ENCODE measurements around the gene RRP15.
"Not testable (repeated sequence)": the region's sequence is repeated elsewhere in the genome, so short reads cannot be mapped to it uniquely, and the experiment has no call there.

Gene RRP15

GRCh38 chr1:218297461-218297860 lies 12.4 kb downstream of the RRP15 start:
- no peak for DNase-seq (ENCODE audit: low spot score)

- no peak for DNase-seq (ENCODE audit: low spot score)
Observed at GRCh38 chr1:218297867-218298266, 12.8 kb downstream of the RRP15 start.

- no peak for DNase-seq (ENCODE audit: low spot score)
Observed at GRCh38 chr1:218298398-218298797, 13.3 kb downstream of the RRP15 start.

GRCh38 chr1:218299416-218299815 lies 14.3 kb downstream of the RRP15 start:
- peak; percentile 20 for DNase-seq (ENCODE audit: low spot score)

- no peak for DNase-seq (ENCODE audit: low spot score)
Observed at GRCh38 chr1:218301217-218301616, 16.1 kb downstream of the RRP15 start.

GRCh38 chr1:218302155-218302554 lies 17.1 kb downstream of the RRP15 start:
- DNase-seq (ENCODE audit: low spot score), result no peak

GRCh38 chr1:218303176-218303879 lies 18.2 kb downstream of the RRP15 start:
- DNase-seq (ENCODE audit: low spot score), result no peak

GRCh38 chr1:218304281-218305039 lies 19.4 kb downstream of the RRP15 start:
- DNase-seq (ENCODE audit: low spot score), result peak; percentile 2

GRCh38 chr1:218305472-218306064 lies 20.5 kb downstream of the RRP15 start:
- no peak for DNase-seq (ENCODE audit: low spot score)

GRCh38 chr1:218312509-218312908 lies 27.4 kb downstream of the RRP15 start:
- DNase-seq (ENCODE audit: low spot score), result no peak

GRCh38 chr1:218314316-218314715 lies 29.2 kb downstream of the RRP15 start:
- no peak for DNase-seq (ENCODE audit: low spot score)

GRCh38 chr1:218315638-218316037 lies 30.5 kb downstream of the RRP15 start:
- DNase-seq (ENCODE audit: low spot score), result no peak

- no peak for DNase-seq (ENCODE audit: low spot score)
Observed at GRCh38 chr1:218317061-218317460, 32.0 kb downstream of the RRP15 start.

- DNase-seq (ENCODE audit: low spot score), result not testable (repeated sequence)
Observed at GRCh38 chr1:218320182-218320581, 35.1 kb downstream of the RRP15 start.

GRCh38 chr1:218322762-218323161 lies 37.7 kb downstream of the RRP15 start:
- DNase-seq (ENCODE audit: low spot score), result no peak

- DNase-seq (ENCODE audit: low spot score), result no peak
Observed at GRCh38 chr1:218323568-218324225, 38.6 kb downstream of the RRP15 start.

GRCh38 chr1:218324226-218324580 lies 39.1 kb downstream of the RRP15 start:
- no peak for DNase-seq (ENCODE audit: low spot score)

GRCh38 chr1:218328769-218329168 lies 43.7 kb downstream of the RRP15 start:
- no peak for DNase-seq (ENCODE audit: low spot score)

GRCh38 chr1:218330043-218330623 lies 45.0 kb downstream of the RRP15 start:
- DNase-seq (ENCODE audit: low spot score), result peak; percentile 42

GRCh38 chr1:218332416-218332815 lies 47.3 kb downstream of the RRP15 start:
- DNase-seq (ENCODE audit: low spot score), result no peak

GRCh38 chr1:218336328-218336727 lies 51.2 kb downstream of the RRP15 start:
- DNase-seq (ENCODE audit: low spot score), result no peak

- DNase-seq (ENCODE audit: low spot score), result peak; percentile 44
Observed at GRCh38 chr1:218339267-218339831, 54.3 kb downstream of the RRP15 start.

All from SW480 (cell line).